Stimulated activated CD4-positive, alpha-beta T cell treated with anti-CD3 and anti-CD28 coated beads, Interleukin-4, amount 100 ng/mL, for 1 hour (primary cell): ENCODE measurements around the gene GNB1L.

Experiments used
- DNase-seq: peaks from one replicate; pipeline ENCODE4 v3.0.0-alpha.2; 2020

GNB1L gene

DNA sequence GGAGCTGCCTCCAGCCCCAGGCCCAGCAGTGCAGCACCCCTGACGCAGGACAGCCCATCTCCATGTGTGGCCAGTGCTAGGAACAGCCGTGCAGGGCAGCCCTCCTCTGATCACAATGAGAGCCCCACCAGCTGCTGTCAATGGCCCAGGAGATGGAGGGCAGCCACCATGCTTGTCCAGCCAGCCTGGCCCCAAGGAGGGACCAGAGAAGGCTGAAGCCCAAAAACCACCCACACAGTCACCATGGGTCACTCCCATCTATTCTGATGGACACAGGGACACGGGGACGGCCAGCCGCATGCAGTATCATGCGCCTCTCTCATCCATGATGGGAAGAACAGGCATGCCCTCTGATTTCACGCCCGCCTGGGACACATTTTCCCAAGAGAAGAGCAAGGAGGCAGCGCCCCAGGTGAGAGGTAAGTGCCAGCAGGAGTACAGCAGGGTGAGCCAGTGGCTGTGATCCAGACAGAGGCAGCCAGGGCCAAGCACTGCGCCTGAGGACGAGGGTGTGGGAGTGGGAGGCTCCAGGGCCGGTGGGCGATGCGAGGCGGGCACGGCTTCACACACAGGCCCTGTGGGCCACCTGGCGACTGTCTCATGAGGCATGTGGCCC lies 33.6 kb upstream of the GNB1L start:
- DNase-seq, result no peak

DNA sequence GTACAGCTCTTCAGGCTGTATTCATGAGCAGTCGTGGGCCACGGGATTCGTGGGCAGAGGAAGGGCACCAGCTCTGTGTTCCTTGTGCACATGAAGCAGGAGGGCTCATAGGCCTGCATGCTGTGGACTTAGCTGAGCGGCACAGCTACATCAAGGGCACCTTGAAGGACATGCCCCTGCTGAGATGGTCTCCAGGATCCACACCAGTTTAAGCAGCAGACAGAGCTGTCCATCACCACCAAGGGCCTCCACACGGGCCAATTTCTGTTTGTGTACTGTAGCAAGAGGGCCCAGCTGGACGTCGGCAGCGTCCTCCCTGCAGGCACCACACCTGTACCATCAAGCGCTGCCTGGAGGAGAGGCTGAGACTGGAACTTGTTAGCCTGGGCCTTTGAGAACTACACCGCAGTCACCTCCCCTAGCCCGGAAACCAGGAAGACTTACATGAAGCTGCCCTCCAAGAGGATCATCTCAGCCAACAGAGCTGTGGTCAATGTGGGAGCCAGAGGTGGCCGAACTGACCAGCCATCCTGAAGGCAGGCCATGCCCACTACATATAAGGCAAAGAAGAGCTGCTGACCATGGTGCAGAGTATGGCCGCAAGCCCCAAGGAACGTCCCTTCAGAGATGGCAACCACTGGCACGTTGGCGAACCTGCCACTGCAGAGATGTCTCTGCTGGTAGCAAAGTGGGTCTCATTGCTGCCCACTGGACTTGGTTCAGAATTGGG lies 32.7 kb upstream of the GNB1L start:
- no peak for DNase-seq

DNA sequence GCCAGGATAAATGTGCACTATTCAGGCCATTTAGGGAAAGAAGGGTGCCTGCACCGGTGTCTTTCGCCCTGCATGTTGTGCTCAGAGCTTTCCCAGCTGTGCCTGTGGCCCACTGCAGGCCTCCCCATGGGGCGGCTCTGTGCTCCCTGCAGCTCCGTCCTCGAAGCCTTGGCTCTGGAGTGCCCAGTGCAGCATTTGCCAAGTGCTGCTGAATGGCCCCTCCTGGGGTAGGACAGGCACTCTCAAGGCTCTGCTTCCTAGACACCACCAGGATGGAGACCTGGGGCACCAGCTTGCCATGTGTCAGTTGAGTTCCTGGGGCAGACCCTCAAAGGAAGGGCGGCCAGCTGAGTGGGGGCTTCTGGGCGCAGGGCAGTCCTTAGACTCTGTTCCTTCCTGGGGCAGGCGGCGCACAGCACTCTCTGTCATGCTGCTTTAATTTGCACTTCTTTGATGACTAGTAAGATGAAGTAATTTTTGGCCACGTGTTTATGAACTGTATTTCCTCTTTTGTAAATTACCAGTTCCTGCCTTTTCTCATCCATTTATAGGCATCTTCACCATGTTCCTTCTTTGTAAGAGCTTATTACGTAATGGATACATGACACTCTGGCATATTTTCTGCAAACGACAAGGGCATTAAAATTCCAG lies 32.1 kb upstream of the GNB1L start:
- DNase-seq, result peak; percentile 45

DNA sequence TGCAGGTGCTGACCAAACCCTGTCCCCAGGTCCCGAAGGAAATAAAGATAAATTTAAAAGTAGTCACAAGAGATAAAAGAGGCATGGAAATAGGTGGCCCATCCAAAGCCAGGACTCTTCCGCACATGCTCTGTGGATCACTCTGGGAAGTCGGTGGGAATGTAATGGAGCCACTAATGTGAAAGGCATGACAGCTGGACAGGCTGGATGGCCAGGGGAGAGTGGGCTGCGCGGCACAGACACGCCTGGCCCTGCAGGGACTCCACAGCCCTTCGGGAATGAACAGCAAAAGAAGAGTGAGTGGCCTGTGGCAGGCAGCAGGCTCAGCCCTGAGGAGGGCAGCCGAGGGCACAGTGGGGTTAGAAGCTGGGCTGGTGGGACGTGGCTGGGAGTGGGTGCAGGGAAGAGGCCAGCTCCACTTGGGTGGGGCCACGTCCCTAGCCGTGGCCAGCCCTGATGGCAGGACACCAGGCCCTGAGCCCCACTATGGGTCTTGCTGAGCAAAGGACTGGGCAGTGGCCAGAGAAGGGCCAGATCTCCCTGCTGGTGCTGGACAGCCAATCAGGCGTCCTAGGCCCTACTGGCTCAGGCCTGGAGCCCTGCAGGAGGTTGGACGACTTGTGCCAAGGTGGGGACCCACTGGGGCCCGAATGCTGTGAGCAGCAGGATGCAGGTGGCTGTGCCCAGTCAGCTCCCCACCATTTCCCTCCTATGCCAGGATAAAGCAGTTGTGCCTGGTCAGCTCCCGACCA lies 31.3 kb upstream of the GNB1L start:
- no peak for DNase-seq

DNA sequence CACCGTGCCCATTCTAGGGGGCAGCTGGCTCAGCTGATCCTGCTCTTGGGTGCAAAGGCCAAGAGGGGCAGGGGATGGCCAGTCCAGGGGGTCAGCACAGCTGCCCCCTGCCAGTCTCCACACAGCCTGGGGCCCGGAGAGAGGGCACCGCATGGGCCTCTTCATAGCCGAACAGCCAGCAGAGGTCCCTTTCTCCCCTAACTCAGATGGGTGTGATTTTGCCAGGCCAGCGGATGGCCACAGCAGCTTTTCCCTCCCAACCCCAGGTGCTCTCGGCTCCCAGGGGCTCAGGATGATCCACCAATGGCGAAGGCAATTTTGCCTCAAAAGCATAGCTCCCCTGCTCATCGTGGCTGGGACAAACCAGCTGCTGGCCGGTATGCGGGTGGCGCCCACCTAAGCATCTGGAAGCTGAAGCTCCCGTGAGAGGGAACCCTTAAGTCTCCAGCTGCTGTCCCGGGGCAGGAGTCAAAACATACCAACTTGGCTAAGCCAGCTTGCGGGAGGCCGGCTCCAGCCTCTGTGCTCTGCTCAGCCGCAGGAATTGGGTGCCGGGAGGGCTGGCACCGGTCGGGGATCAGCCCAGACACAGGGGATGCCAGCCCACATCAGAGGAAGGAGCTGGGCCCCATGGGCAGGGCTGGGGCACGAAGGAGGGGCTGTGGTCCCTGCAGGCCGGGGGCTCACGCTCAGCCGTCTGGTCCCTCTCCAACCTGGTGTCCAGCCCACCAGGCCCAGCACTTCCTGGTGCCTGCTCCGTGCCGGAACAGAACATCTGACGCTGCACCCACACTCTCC lies 30.5 kb upstream of the GNB1L start:
- no peak for DNase-seq

DNA sequence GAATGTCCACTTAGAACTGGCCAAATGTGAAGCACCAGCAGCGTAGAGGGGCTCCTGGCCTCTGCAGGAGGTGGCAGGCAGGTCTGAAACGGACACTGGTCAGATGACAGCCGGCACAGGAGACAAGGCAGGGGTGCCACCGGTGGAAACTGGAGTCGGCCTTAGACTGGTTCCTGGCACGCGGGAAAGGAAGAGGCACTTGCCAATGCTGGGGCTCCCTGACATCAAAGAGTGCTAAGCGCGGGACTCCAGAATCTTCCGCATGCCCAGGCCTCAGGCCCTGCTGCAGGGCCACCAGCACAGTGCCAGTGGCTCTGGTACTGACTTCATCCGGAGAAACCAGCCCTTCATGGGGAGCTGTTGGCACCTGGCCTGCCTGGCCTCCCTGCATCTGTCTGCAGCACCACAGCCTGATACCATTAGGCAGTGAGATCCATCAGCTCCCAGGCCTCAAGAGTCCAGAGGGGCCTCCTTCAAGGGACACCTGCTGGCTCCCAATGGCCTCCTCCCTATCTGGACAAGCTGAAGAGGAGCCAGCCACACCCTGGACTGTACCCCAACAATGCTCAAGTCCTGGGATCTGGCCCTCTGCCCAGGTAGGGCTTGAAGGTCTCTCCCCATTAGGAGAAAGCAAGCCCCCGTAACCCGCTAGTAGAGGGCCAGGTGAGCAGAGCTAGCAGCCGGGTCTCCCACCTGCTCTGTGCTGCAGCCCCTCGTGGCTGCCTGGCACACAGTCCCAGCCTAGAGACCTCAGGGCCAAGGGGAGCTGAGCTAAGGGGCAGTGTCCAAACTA lies 29.7 kb upstream of the GNB1L start:
- peak; percentile 1 for DNase-seq

DNA sequence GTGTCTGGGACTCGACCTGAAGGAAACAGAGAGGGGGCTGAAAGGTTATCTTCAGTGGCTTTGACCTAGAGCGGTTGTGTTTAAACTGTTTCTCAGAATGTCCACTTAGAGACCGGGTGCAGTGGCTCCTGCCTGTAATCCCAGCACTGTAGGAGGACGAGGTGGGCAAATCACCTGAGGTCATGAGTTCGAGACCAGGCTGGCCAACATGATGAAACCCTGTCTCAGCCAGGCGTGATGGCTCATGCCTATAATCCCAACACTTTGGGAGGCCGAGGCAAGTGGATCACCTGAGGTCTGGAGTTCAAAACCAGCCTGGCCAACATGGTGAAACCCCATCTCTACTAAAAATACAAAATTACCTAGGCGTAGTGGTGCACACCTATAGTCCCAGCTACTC lies 28.8 kb upstream of the GNB1L start:
- DNase-seq, result peak; percentile 0

DNA sequence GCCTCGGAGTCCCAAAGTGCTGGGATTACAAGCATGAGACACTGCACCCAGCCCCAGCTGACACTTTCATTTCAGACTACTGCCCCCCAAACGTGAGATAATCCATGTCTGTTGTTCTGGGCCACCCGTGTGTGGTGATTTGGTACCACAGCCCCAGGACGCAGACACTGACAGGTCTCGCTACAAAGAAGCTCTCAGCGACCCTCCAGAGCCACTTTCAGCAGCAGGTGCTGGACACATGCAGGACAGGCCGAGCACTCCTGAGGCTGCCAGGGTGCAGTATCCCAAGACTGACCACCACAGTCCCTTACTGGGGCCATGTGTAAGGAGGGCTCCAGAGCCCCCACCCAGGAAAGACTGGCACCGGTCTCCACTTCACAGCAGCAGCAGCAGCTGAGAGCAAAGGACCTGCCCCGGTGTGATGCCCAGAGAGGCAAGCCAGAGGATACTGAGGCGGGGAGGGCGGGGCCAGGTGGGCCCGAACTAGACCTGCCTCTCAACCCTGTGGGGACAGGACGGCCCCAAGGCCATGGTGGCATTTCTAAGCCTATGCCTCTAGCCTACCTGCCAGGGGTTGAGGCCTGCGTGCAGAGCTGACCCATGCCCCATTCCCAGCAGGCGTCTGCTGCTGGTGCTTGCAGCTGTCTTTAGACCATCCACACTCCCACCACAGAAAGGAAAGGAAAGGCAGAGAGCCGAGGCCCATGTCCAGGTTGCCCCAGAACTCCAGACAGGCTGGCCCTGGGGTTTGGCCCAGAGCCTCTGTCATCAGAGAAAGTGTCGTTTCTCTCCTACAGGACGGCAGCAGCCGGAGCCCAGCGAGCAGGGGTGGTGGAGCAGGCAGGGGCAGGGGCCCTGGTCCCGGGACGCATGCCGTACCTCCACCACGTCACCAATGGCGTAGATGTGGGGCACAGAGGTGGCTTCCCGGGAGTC lies 28.0 kb upstream of the GNB1L start:
- DNase-seq, result peak; percentile 0

DNA sequence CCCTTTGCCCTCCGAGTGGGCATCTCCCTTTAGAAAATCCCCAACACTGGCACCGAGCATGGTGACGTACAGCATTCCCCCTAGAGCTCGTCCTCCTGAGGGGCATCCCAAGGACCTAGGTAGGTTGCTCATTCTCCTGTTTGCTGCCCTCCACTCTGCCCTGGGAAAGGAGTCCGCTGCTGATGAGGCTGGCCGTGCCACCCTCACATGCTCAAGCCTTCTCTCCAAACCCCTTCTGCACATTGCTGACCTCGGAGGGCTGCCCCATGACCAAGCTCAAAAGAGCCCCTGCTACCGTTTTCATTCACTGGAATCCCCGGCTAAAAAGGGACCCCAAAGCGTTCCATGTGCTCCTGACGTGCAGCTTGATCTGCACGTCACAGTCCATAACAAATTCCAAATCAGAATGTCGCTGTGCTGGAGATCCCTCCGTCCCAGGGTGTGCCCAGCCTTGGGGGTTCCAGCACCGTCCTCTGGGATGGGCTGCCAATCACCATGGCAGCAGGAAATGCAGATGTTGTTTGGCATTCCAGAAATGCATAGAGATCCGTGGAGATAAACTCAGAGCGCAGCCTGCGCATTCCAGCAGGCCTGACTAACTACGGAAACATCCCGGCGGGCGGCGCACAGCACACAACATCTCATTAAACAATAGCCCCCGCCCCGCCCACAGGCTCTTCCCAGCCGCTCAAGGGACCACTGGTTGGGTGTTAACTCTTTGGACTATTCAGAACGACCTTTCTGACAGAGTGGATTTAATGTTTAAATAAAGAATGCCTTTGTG lies 26.3 kb upstream of the GNB1L start:
- DNase-seq, result no peak

DNA sequence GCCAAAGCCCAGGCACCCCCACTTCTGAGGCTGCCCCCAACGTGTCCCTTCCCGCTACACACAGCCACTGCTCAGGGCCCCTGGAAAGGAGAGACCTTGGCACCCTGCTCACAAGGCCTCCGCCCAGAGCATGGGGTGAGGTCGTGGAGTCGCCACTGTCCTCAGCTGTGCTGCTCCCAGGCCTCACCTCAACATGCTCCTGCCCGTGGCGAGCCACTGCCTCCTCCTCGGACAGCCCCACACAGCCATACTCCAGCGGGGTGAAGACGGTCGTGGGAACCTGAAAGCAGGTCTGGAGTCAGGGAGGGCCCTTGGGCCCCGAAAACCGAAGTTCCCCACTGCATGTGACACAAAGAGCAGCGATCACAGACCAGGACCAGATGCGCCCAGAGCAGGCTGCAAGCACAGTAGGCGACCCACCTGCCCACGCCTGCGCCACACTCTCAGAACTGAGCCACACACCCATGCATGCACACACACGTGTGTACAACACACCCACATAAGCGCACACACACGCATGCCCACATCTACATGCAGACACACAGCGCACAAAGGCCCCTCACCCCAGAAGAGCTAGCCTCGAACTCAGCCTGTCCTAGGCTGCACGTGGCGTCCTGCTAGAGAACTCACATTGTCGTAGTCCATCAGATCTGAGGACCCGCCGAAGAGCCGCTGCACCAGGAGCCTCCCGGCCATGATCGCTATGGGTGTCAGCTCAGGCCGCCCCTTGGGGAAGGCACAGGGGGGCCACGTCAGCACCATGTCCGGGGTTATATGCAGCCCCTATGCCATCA lies 25.5 kb upstream of the GNB1L start:
- peak; percentile 0 for DNase-seq

DNA sequence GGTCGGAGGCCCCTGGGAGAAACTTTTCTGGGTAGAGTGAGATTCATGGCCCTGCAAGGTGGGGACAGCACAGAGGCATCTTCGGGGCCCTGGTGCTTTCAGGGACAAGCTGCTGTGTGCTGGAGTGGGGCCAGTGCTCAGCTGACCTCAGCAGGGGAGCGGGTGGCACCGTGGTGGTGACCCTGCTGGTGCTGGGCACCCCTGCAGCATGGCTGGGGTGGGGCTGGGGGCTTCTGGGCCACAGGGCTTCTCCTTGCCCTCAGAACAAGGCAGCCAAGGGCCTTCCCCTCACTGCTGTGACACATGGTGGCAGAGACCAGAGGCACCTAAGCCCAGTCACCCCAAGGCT lies 24.9 kb upstream of the GNB1L start:
- DNase-seq, result peak; percentile 0

DNA sequence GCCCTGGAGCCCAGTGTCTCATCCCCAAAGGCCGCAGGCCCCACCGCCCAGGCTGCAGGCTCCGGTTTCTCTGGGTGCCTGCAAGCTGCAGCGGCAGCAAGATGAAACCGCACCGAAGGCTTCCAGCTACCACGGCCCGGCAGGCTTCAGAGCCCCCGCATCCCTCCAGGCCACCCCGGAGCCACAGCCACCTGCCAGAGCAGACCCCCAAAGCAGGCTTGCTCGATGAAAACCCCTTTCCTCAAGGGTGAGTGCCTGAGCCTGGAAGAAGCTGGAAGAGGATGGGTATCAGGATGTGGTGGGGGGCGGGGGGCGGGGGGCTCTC lies 24.5 kb upstream of the GNB1L start:
- no peak for DNase-seq

DNA sequence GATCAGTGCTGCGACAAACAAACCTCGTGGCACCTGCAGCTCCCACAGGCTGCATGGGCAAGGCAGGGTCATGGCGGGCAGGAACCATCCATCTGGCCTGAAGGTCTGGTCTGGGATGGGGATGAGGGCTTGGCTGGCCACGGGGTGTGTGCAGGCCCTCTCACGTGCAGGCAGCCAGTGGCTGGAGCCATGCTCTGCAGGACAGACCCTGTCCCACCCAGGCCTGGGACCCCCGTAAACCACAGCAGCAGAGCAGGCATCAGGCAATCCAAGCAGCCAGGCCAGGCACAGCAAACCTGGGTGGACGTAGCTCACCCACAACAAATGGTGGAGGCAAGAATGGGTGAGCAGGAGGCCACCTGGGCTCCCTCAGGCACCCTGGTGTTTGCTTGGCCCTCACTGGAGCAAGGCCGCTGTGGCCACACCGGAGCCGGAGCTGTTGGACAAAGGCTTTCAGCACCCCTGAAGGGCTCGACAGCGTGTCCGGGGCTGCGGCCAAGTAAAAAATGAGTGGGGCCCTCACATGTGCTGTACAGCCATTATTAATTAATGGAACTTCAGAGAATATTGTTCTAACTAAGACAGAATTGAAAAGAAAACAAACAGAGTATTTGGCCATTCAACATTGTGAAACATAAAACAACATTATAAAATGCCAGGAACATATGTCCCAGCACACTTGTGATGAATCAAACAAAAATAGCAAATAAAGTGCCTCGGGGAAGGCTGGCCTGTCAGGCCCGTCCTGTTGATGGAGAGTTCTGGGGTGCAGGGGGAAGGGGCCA lies 24.0 kb upstream of the GNB1L start:
- DNase-seq, result peak; percentile 1

DNA sequence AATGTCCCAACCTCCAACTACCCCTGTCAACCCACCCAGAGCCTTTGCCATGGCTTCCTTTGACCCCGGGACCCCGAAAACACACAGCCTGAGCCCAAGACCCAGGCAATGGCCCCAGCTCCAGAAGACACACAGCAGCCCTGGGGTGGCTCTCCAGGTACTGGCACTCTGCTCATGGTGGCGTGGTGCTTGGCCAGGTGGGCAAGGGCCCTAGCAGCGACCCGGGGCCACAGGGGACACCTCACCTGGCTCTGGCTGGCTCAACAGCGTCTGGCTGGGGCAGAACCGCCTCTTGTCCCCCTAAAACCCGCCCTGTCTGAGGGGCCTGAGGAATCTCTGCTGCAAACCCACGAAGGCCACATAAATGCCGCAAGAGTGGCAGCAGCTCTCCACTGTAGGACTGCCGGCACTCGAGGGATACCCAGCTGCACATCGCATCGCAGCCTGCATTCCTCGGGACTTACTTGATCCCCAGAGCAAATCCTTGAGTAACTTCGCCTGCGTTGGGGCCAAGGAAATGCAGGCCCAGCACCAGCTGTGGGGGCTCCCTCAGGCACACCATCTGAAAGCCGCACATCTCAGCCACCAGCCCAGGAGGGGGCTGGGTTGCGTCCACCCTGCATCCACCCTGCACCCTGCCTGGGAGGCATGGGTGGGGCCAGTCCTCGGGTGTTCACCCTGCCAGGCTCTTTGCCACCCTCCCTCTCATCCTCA lies 23.1 kb upstream of the GNB1L start:
- peak; percentile 0 for DNase-seq

DNA sequence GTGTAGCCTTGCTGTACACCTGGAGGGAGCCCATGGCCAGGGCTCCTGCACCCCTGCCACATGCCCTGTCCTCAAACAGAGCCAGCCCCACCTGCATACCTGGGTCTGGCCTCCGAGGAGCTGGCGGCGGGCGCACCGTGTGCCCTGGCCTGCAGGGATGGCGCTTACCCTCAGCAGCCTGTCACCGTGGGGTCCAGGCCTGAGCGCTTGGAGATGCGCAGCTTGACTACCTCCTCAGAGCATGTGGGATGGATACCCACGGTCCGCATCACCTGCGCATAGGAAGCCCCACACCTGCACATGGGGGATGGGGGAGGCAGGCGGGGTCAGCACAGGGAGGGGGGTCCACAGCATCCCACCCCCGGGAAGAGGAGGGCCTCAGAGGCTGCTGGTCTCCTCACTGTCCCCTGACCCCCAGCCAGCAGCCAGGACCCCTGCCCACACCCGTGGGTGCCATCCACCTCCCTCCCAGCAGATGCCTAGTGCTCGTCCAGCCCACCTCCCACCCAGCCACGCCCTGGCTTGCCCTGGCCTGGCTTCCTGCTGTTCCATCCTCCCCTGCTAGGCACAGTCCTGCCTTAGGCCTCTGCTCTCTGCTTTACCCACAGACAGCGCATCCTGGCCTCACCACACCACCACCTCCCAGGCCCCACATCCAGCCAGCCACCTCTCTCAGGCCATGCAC lies 22.4 kb upstream of the GNB1L start:
- DNase-seq, result peak; percentile 0

DNA sequence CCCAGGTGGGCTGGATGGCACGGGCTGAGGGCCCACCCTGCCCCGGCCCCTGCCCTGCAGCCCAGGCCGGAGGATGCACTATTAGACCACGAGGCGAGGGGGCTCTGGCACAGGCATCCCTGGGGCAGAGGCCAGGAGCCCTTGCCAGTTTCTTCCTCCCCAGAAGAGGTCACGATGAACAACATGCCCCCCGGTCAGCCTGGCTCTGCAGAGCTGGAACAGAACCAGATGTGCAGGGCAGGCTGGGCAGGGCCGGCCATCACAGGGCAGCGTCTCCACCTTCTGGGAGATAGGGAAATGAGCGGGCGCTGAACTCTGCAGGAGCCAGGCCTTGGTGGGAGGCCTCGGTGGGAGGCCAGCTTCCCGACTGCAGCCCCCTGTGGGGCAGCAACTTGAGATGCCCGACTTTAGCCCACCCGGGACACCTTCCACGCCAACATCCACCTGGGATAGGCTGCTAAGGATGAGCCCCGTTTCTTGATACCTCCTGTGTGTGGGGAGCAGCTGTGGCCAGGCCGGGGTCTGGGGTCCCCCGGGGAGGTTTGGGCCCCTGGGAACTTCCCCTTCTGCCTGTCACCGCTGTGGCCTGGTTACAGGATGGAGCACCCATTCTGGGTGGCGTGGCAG lies 21.8 kb upstream of the GNB1L start:
- peak; percentile 0 for DNase-seq
